ENCODE data around the gene CEP85.
"Not testable (repeated sequence)": the region's sequence is repeated elsewhere in the genome, so short reads cannot be mapped to it uniquely, and the experiment has no call there.

Gene CEP85

GRCh38 chr1:26290122-26290881, 56.3 kb downstream of the CEP85 start:
- no peak for DNase-seq (ENCODE audit: low read depth, low spot score)

GRCh38 chr1:26290882-26291261, 56.9 kb downstream of the CEP85 start:
- no peak for DNase-seq (ENCODE audit: low read depth, low spot score)

- no peak for DNase-seq (ENCODE audit: low read depth, low spot score)
Measured at GRCh38 chr1:26291433-26291832, 57.4 kb downstream of the CEP85 start.

- no peak for DNase-seq (ENCODE audit: low read depth, low spot score)
Measured at GRCh38 chr1:26291939-26292338, 57.9 kb downstream of the CEP85 start.

GRCh38 chr1:26292735-26293134, 58.7 kb downstream of the CEP85 start:
- not testable (repeated sequence) for DNase-seq (ENCODE audit: low read depth, low spot score)

GRCh38 chr1:26293911-26294463, 60.0 kb downstream of the CEP85 start:
- no peak for DNase-seq (ENCODE audit: low read depth, low spot score)

- no peak for DNase-seq (ENCODE audit: low read depth, low spot score)
Measured at GRCh38 chr1:26295194-26296138, 61.5 kb downstream of the CEP85 start.

- DNase-seq (ENCODE audit: low read depth, low spot score): no peak
Measured at GRCh38 chr1:26296340-26297056, 62.5 kb downstream of the CEP85 start.

GRCh38 chr1:26297057-26297790, 63.2 kb downstream of the CEP85 start:
- no peak for DNase-seq (ENCODE audit: low read depth, low spot score)

GRCh38 chr1:26297791-26298124, 63.8 kb downstream of the CEP85 start:
- no peak for DNase-seq (ENCODE audit: low read depth, low spot score)

GRCh38 chr1:26300578-26301275, 66.7 kb downstream of the CEP85 start:
- no peak for DNase-seq (ENCODE audit: low read depth, low spot score)

GRCh38 chr1:26302733-26303405, 68.9 kb downstream of the CEP85 start:
- DNase-seq (ENCODE audit: low read depth, low spot score): no peak

GRCh38 chr1:26305667-26306289, 71.8 kb downstream of the CEP85 start:
- DNase-seq (ENCODE audit: low read depth, low spot score): no peak

GRCh38 chr1:26306290-26307229, 72.6 kb downstream of the CEP85 start, which contains the start of gene UBXN11:
TSS of gene UBXN11 (minus strand) at chr1:26306636. CDS start at chr1:26302883, 3,753 bp downstream.
- DNase-seq (ENCODE audit: low read depth, low spot score): peak; percentile 91

- DNase-seq (ENCODE audit: low read depth, low spot score): no peak
Measured at GRCh38 chr1:26307363-26307781, 73.4 kb downstream of the CEP85 start.

- not testable (repeated sequence) for DNase-seq (ENCODE audit: low read depth, low spot score)
Measured at GRCh38 chr1:26307966-26308899, 74.2 kb downstream of the CEP85 start.

GRCh38 chr1:26314501-26314900, 80.5 kb downstream of the CEP85 start:
- no peak for DNase-seq (ENCODE audit: low read depth, low spot score)

Data from activated CD4-positive, CD25-positive, alpha-beta regulatory T cell treated with anti-CD3 and anti-CD28 coated beads, Interleukin-2, amount 50 U/mL, for 16 hours (primary cell).